Stimulated activated CD4-positive, alpha-beta T cell treated with anti-CD3 and anti-CD28 coated beads, TNF-alpha, amount 100 ng/mL, for 4 hours (primary cell): ENCODE results near the gene SNX13.

Source experiments
- DNase-seq, 3 experiments: peaks; one replicate each; pipeline ENCODE4 v3.0.0-alpha.2; 2020; ENCODE audit warnings: low read depth in 3 of 3

Gene SNX13

GRCh38 chr7:17940302-17940883, at the start of gene SNX13:
Gene SNX13 (minus strand): TSS chr7:17940494. CDS start chr7:17940295, 199 bp downstream.
- peak; percentile 71 to 82 (median 75) for DNase-seq

- no peak for DNase-seq
Observed at GRCh38 chr7:17989546-17989945, 49.3 kb upstream of the SNX13 start.

- DNase-seq: no peak
Observed at GRCh38 chr7:17988858-17989257, 48.6 kb upstream of the SNX13 start.

- no peak for DNase-seq
Observed at GRCh38 chr7:17988141-17988540, 47.8 kb upstream of the SNX13 start.

- DNase-seq: no peak
Observed at GRCh38 chr7:17986851-17987250, 46.6 kb upstream of the SNX13 start.

GRCh38 chr7:17985473-17986239, 45.4 kb upstream of the SNX13 start:
- no peak for DNase-seq

- DNase-seq: no peak
Observed at GRCh38 chr7:17984288-17984687, 44.0 kb upstream of the SNX13 start.

GRCh38 chr7:17983221-17984062, 43.1 kb upstream of the SNX13 start:
- DNase-seq: no peak

- DNase-seq: no peak
Observed at GRCh38 chr7:17976952-17977351, 36.7 kb upstream of the SNX13 start.

GRCh38 chr7:17971411-17971810, 31.1 kb upstream of the SNX13 start:
- no peak for DNase-seq

- no peak for DNase-seq
Observed at GRCh38 chr7:17968791-17969715, 28.8 kb upstream of the SNX13 start.

- no peak for DNase-seq
Observed at GRCh38 chr7:17966706-17967105, 26.4 kb upstream of the SNX13 start.

- DNase-seq: no peak
Observed at GRCh38 chr7:17965603-17966002, 25.3 kb upstream of the SNX13 start.

GRCh38 chr7:17963281-17963680, 23.0 kb upstream of the SNX13 start:
- no peak for DNase-seq

GRCh38 chr7:17962652-17963051, 22.4 kb upstream of the SNX13 start:
- no peak for DNase-seq

- no peak for DNase-seq
Observed at GRCh38 chr7:17957871-17958270, 17.6 kb upstream of the SNX13 start.

- no peak for DNase-seq
Observed at GRCh38 chr7:17952387-17952786, 12.1 kb upstream of the SNX13 start.

- DNase-seq: no peak
Observed at GRCh38 chr7:17951742-17952254, 11.5 kb upstream of the SNX13 start.

GRCh38 chr7:17948526-17949238, 8.4 kb upstream of the SNX13 start:
- DNase-seq: no peak

GRCh38 chr7:17947620-17948019, 7.3 kb upstream of the SNX13 start:
- no peak for DNase-seq

- no peak for DNase-seq
Observed at GRCh38 chr7:17946591-17946990, 6.3 kb upstream of the SNX13 start.
